CD4-positive, alpha-beta T cell treated with Interleukin-1 beta for 1 hour (primary cell): ENCODE results near the gene IQSEC3.
"Not testable (repeated sequence)": the region's sequence is repeated elsewhere in the genome, so short reads cannot be mapped to it uniquely, and the experiment has no call there.

Experiments used
- DNase-seq, 2 donors: peaks; one replicate each; pipeline ENCODE4 v3.0.0-alpha.2; 2020 to 2022

IQSEC3 gene

DNA sequence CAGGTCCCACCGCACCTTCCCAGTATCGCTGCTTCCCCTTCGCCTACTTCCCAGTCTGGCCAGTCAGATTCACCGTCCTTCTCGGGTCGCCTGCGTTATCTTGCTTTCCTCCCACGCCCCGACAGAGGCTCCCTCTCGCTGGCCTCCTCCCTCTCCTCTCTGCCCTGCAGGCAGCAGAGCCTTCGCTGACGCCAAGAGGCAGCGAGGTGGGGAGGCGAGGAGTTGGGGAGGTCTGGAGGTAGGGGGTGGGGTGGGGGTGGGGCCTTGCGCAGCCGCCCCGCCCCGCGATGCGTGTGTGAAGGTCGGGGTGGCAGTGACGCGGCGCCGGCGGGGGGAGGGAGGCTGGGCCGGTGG, at the start of gene IQSEC3:
TSS of gene IQSEC3 (plus strand) at position 340 of the 354 bp plus-strand sequence. CDS start 116 bp downstream, outside the sequence.
- not testable (repeated sequence) for DNase-seq

DNA sequence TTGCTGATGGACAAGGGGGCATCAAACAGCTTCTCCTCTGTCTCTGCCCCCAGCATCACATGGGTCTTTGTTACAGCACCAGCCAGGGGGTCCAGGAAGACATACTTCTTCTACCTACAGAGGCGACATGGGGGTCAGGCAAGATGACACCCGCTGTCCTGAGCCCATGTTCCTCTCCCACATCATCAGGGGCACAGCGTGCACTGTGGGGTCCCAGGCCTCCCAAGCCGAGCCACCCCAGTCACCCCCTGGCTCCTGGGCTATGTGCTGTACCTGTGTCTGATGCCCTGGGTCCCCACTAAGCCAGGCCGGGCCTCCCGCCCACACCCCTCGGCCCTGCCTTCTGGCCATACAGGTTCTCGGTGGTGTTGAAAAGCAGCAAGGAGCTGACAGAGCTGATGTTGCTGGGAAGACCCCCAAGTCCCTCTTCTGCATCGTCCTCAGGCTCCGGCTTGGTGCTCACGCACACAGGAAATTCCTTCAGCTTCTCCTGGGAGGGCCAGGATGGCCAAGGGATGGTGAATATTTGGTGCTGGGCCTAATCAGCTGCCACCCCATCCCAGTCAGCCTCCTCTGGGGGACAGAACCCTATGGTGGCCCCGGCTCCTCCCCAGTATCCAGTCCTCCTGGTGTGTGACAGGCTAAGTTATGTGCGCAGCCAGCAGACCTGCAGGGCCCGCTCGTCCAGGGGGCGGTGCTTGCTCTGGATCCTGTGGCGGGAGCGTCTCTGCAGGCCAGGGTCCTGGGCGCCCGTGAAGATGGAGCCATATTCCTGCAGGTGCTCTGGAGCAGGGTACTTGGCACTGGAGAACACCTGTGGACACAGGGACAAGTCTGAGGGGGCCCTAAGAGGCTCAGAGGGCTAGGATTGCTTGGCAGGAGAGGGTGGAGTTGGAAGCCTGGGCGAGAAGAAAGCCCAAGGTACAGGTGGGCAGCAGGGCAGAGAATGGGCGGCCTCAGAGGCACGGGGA, 48.9 kb upstream of the IQSEC3 start:
- not testable (repeated sequence) for DNase-seq

DNA sequence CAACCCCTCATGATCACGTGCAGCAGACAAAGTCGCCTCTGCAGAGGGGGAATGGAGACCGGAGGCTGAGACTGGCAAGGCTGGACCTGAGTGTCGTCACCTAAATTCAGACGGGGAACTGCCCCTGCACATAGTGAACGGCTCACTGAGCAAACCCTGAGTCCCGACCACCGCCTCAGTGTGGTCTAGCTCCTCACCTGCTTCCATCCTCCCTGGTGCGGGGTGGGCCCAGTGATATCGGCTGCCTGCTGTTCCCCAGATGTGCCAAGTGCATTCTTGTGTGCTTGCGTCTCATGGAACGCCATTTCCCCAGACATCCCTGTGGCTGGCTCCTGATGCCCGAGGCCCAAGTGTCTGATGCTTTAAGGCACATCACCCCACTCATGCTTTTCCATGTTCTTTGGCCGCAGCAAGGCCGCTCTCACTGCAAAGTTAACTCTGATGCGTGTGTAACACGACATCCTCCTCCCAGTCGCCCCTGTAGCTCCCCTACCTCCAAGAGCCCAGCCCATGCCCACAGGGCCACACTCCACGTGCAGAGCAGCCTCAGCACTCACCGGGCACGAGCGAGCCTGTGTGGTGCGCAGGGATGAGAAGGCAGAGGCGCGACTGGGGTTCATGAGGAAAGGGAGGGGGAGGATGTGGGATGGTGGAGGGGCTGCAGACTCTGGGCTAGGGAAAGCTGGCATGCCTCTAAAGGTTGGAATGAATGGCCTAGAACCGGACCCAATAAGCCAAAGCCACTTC, 47.6 kb upstream of the IQSEC3 start:
- DNase-seq, result not testable (repeated sequence)

DNA sequence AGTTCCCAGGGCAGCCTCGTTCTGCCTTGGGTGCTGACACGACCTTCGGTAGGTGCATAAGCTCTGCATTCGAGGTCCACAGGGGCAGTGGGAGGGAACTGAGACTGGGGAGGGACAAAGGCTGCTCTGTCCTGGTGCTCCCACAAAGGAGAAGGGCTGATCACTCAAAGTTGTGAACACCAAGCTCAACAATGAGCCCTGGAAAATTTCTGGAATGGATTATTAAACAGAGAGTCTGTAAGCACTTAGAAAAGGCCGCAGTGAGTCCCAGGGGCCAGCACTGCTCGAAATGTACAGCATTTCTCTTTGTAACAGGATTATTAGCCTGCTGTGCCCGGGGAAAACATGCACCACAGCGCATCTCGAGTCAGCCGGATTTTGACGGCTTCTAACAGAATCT, 46.7 kb upstream of the IQSEC3 start:
- DNase-seq, result not testable (repeated sequence)

DNA sequence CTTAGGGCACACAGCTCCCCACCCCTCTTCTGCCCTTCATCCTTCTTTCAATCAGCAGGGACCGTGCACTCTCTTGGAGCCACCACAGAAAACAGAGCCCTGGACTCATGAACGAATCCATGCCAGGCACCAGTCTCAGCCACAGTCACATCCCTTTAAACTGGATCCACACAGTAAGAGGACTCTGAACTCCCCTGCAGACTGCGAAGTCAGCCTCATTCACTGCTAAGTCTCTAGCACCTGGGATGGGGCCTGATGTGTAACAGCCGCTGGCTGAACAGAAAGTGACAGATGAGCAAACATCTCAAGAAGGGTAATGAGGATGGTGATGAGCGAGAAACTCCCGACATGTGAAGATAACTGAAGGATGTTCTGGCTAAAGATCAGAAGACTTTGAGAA, 45.8 kb upstream of the IQSEC3 start:
- no peak for DNase-seq

DNA sequence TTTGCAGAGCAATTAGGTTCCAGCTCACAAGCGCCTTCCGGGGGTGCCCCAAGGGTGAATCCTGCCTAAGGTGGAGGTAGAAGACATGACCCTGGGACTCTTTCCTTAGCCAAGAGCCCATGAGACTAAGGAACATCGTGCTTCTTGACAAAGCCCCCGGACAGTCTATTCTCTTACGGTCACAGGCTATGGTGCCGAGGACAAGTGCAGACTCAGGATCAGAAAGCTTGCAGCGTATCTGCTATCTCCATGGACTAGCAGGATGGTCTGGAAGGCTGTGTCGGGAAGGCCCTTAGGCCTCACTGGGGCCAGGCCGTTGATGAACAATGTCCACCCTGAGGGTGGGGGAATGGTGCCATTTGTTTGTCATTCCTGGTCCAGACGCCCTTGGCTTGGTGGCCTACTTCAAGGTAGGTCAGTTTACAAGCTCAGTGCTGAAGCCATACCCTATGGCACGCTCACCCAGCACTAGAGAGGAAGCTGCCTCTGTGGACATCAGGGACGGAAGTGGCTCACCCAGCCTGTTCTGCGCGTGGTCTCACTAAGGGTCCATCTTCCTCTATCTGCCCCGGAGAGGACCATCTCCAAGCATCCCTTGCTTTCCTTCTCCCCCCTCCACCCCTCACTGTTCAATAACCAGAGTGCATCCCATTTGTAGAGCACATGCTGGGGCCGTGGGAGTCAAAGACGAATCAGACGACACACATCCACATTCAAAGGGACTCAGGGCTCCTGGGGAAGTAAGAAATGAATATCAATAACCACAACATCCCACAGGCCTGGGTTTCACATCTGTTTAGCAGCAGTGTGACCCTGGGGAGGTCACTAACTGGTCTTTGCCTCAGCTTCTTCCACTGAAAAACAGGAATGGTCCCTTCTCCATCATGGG, 45.0 kb upstream of the IQSEC3 start:
- DNase-seq, result no peak

DNA sequence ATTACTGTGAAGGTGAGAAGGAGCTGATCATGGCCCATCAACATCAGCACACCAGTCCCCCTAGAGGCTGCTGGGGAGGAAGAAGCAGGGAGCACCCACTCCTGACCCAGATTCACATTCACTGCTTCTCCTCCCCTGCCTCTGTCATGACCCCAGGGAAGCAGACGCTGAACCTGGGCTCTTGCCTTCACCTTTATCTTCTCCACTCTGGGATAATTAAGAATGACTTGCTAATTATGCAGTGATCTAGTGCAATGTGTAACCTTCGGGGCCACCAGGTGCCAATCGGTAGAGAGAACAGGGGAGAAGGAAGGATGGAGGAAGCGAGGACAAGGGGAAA, 44.4 kb upstream of the IQSEC3 start:
- DNase-seq, result no peak

DNA sequence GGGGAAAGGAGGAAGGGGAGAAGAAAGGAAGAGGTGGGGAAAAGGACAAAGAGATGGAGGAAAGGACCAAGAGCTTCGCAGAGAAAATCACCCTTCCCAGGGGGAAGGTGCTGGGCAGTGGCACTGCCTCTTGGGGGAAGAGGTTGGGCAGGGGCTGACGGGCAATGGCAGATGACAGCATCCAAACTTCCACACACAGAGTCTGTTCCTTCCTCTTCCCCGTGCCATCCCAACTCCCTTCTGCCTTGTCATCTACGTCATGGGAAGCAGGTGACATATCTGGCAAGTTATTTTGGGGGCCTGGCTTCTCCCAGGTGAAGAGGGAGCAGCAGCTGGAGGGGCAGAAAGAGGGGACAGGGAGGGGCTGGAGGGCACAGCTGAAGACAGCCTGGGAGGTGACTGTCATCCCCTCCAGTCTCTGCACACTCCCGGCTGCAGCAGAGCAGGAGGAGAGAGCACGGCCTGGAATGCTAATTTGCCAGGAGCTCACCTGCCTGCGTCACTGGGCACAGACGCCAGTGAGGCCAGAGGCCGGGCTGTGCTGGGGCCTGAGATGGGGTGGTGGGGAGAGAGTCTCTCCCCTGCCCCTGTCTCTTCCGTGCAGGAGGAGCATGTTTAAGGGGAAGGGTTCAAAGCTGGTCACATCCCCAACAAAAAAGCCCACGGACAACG, 43.9 kb upstream of the IQSEC3 start:
- no peak for DNase-seq

DNA sequence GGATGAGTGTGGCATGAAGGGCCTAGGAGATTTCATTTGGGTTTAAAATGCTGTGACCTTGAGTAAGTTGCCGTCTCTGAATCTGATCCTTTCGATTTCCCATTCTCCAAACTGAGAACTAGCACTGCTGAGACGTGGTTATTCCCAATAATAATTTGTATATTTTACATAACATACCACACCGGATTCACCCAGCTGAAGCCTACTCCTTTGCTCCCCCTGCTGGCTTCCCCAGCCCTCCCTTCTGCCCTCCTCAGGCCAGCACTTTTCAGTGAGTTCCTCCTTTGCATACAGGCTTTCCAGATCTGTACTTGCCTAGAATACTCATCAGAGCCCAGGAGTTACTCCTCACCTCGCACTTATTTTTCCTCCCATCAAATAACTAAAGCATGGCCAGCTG, 38.7 kb upstream of the IQSEC3 start:
- DNase-seq, result not testable (repeated sequence)

DNA sequence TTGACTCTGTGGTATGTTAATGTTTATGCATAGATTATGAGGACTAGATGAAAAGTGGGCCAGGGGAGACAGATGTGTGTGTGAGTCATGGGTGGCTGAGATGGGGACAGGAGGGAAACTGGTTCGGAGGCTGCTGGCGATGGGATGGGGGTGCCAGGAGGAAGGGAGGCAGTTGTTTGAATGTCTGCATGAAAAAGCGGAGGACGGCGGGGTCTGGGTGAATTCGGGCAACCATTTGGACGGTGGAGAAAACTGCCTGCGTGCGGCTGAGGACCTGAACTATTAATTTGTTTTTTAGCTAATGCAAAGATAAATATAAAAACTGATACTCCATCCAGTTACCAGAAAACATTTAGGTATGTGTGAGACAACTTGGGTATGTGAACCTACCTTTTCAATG, 27.8 kb upstream of the IQSEC3 start:
- DNase-seq, result not testable (repeated sequence)

DNA sequence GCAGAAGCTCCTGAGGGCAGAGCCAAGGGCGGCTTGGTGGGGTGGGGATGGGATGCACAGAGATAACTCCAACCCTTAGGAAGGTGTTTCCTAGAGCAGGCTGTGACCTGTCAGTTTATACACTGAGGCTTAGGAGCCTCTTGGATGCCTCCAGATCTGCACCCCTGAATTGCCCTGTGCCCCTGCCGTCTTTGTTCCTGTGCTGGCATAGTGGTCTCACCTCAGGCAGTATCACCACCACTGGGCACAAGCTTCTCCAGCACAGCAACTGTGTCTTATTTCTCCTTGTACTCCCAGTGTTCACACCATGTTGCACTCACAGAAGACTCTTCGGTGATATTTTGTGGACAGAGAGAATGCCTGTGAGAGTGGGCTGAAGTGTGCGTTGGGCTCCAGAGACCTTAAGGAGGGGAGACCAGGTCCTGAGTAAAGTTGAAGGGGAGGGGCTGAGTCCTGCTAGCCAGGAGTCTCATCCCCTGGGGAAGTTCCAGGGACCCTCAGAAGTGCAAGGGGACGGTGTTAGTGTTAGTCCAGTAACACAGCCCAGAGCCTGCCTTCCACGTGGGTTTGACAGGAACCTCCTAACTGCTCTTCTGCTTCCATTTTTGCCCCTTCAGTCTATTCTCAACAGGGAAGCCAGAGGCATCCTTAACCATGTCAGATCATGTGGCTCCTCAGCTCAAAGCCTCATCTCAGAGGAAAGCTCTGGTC, 26.9 kb upstream of the IQSEC3 start:
- DNase-seq, result not testable (repeated sequence)

DNA sequence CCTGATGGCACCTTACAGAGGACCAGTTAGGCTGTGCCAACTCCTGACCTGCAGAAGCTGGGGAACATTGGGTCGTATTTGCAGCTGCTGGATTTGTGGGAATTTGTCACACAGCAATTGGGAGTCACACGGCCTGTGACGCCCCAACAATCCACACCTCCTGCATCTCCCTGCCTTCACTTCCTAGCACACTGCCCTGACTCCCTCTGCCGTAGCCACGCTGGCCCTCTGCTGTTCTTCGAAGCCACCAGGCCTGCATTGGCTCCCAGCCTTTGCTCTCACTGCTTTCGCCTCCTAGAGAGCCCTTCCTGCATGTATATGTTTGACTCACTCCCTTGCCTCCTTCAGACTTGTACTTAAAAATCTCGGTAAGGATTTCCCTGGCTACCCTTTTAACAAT, 22.2 kb upstream of the IQSEC3 start:
- DNase-seq, result not testable (repeated sequence)

DNA sequence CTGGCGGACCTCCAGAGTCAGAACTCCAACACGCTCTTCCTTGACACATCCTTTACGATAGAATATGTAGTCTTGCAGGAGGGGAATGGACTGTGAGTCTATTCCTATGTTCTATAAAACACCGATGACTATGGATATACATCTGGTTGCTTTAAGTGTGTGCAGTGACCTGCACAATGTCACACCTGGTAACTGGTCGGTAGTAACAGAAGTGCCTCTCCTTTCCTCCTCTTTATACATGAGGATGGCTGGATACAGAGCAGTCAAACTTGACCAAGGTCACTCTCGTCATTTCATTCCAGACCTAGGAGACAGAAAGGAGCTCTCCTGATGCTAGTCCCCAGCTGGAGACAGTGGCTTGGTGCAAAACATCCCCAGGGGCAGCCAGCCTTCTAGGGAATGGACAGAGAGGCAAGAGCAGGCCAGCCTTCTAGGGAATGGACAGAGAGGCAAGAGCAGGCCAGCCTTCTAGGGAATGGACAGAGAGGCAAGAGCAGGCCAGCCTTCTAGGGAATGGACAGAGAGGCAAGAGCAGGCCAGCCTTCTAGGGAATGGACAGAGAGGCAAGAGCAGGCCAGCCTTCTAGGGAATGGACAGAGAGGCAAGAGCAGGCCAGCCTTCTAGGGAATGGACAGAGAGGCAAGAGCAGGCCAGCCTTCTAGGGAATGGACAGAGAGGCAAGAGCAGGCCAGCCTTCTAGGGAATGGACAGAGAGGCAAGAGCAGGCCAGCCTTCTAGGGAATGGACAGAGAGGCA, 21.2 kb upstream of the IQSEC3 start:
- not testable (repeated sequence) for DNase-seq

DNA sequence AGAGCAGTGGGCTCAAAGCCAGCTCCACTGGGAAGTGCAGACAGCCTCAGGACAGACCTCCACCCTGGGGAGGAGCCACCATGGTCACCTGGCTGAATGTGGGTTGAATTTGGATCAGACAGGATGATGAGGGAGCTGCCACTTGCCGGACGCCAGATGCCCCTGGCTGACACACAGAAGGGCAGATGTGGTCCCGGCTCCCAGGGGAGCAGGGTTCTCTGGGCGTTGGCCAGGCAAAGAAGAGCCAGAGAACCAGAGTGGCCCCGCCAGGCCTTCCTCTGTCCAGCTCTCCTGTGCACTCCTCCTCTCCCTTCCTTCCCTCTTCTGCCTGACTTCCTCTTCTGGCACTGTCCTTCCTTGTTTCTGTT, 20.6 kb upstream of the IQSEC3 start:
- not testable (repeated sequence) for DNase-seq

DNA sequence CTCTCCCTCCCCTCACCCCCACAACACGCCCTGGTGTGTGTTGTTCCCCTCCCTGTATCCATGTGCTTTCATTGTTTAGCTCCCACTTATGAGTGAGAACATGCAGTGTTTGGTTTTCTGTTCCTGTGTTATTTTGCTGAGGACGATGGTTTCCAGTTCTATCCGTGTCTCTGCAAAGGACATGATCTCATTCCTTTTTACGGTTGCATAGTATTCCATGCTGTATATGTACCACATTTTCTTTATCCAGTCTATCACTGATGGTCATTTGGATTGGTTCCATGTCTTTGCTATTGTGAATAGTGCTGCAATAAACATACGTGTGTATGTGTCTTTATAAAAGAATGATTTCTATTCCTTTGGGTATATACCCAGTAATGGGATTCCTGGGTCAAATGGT, 20.0 kb upstream of the IQSEC3 start:
- DNase-seq, result not testable (repeated sequence)

DNA sequence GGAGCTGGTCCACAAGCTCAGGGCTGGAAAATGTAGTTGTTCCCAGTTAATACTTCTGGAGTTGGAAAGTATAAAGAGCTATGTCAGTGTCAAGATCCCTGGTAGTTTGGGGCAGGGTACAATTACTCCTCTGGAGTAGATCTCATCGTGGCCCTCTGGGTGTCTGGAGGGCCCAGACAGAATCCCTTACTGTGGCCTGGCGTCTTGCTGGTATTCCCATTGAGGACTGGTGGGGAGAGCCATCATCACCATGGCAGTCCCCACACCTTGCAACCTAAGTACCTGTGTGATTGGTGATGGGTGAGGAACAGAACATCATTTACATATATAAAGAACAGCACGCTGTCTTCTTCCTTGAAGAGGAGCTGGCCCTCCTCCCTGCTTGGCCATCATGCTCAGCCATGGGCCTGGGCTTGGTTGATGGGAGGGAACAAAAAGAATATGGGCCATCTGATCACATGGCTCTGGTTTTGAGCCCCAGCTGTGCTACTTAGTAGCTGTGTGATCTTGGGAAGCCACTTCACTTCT, 18.8 kb upstream of the IQSEC3 start:
- DNase-seq, result not testable (repeated sequence)

DNA sequence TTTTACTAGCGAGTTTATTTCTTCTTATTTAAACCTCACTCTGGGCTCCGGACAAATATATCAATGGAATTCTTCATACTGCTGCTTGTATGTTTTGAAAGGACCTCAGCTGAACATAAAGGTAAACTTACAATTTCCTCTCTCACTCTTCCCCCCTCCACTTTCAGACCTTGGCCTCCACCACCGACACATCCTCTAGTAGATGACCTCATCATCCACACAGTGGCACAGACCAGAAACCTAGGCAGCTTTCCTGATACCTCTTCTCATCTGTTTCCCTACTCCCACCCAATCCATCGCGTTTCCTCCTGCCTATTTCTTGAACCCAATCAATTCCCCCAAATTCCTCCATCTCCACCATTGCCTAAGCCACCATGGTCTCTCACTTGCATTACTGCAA, 17.4 kb upstream of the IQSEC3 start:
- not testable (repeated sequence) for DNase-seq

DNA sequence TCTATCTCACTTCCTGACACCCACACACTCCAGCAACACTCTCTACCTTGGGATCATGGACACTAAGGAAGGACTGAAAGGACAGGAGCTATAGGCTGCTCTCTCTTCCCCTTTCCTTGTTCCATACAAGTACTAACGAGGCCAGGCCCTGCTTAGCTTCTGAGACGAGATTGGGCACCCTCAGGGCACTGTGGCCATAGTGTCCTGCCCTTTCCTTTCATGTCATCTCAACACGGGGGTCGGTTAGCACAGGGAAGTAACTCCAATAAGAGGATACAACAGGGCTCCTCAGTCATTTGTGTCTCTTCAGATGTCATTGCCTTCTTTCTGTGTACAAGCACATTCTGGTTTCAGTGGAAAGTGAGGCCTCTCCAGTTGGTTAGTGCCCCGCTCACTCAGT, 15.5 kb upstream of the IQSEC3 start:
- DNase-seq, result not testable (repeated sequence)

DNA sequence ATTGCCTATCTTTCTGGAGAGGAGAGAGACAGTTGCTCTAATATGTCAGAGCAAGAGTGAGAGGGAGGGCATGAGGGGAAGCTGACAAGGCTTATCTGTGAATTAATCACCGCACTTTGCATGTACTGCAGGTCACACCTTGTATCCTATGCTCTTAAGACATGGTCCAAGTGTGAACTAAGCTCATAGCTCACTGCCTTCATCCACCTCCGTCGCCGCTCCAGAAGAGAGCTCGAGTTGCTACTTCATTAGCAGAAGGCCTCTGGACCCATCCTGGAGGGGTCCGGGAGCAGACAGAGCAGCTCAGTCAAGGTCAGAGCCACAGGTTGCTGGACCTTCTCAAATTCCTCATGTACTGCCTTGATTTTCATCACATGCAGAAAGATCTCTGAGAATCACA, 14.6 kb upstream of the IQSEC3 start:
- DNase-seq, result not testable (repeated sequence)

DNA sequence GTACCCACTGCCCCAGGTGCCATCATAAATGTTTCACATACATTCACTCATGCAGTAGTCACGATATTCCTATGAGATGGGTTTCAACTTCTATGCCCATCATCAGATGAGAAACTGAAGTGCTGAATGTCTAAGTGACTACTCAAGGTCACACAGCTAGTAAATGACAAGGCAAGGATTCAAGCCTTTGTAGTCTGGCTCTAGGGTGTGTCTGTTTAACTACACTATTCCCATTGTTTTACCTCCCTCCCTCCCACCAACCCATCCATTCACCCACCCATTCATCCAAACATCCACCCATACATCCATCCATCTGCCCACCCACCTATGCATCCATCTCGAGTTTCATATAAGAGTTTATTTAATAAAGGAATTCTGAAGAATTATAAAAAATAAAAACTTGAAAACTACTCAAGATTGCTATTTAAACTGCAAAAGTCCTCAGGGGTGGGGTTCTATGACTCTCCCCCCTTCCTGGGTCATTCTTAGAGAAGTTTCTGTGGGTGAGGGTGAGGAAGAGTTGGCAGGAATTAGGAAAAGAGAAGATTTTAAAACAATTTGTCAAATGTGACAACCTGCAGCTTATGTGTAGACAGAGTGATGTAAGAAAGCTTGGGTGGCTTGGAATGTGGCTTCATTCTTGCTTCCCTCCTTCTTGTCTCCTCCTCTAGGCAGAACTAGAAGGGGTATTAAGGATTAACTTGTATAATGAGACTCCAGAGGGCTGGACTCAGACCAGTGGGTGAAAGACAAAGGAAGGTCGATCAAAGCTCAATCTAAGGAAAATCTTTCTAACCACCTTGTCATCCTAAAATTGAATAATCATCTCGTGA, 13.4 kb upstream of the IQSEC3 start:
- DNase-seq, result not testable (repeated sequence)
